AG20443 (cell line): ENCODE results near the gene PRKAR2B.
A peak's percentile ranks its signal among the peaks of the same experiment; 100 is the strongest.
"Not testable (repeated sequence)": the region's sequence is repeated elsewhere in the genome, so short reads cannot be mapped to it uniquely, and the experiment has no call there.

Experiments
- DNase-seq: peaks from one replicate; pipeline ENCODE4 v3.0.0; 2012; ENCODE audit warnings: low spot score, mixed read lengths

The PRKAR2B gene

DNA sequence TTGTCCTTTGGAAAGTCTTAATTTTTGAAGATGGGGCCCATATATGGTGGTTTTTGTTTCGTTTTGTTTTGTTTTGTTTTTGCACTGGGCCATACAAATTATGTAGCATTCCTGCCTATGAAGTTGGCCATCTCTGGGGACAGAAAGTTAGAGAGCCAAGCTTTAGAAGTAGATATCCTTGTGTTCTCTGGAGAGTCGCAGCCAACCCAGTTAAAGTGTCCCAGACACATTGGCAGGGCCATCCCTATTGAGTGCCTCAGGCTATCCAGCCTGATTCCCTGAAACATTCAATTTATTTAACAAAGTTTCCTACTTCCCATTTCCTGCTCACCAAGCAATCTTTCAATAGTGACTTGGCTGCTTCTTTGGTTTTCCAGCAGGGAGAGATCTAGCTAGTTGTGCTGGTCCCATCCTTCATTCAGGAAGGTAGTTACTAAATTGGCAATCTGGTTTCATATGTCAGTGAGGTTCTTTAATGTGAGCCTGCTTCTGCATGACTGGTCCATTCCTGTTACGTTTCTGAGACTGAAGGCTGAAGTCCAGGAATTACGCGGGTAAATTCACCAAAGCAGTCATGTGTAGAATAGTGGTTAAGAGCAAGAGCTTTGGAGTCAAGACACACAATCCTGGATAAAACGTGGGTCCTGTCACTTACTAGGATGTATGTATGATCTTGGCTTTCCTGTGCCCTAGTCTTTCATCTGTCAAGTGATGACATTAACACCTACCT, 75.0 kb downstream of the PRKAR2B start:
- DNase-seq: no peak

DNA sequence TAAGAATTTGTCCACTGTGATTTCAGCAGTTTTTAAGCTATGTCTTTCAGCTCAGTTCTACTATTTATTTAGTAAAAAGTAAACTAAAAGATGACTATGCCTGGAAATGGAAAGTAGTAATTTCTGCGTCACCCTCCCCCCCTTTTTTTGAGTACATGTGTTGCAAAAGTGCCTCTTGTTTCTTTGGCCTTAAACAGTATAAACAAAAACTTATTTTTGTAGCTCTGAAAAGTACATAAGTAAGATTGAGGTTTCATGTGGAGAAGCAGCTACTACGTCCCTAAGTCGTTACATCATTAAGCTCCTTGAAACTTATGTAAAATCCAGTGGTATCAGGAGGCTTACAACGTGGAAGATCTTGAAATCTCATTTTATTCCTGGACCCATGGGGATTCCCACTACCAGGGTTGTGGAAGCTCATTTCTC, 78.0 kb downstream of the PRKAR2B start:
- DNase-seq: no peak

- DNase-seq: no peak
These were observed 78.9 kb downstream of the PRKAR2B start for GRCh38 chr7:107123392-107123791.

DNA sequence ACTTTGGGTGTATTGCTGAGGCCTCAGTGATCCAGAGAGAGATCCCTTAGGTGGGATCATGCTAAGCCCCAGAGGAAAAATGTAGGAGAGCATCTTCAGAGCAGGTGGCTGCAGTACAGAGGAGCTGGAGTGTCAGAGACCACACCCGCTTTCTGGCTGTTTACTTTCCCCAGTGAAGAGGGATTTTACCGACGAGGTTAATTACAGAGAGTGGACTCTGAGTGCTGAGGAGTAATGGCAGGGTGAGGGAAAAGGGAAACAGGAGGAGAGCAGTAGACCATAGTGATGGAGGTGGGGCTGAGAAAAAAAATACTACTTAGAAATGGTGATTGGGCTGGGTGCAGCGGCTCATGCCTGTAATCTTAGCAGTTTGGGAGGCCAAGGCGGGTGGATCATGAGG, 81.0 kb downstream of the PRKAR2B start:
- DNase-seq: no peak

GRCh38 chr7:107128217-107128616, 83.7 kb downstream of the PRKAR2B start:
- no peak for DNase-seq

- DNase-seq: no peak
These were observed 84.2 kb downstream of the PRKAR2B start for GRCh38 chr7:107128748-107129147.

DNA sequence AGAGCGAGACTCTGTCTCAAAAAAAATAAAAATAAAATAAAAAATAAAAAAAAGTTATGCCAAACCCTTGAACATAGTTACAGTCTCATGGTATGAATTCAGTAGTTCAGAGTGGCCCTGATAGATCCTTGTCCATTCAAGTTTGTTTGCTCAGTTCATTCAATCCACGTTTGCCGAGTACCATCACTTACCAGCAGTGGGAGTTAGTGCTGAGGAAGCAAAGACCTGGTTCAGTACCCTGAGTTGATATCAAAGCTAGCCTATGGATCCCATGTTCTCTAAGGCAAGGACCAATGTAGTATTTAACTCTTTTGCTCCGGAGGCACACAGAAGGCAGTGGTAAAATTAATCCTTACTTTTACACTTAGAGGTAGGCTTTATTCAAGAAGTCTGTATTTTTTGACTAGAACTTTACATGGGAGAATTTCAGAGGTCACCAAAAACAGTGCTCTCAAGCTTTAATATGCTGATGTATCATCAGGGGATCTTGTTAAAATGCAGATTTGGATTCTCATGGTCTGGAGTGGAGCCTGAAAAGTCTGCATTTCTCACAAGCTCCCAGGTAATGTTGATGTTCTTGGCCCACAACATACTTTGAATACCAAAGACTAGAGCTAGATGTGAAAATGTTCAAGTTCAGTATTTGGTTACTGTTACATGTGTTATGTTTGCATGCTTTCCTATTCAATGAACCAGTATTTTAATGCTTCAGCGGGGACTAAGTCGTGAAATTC, 86.1 kb downstream of the PRKAR2B start:
- no peak for DNase-seq

DNA sequence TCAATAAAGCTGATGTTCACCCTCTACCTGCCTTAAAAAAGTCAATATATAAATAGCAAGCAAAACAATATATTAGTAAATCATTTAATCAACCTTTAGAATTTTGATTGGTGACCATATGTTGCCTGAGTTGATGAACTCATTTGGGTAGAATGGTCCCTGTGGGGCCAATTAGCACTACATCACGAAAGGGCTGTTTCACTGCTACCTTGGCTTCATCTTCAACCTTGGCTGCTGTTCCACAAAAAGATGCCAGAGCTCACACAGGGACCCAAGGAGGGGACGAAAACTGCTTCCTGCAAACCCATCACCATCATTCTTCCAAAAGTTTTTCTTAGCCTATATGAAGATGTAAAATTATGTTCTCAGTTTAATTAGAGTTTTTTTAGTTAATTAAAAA, 88.9 kb downstream of the PRKAR2B start:
- no peak for DNase-seq

DNA sequence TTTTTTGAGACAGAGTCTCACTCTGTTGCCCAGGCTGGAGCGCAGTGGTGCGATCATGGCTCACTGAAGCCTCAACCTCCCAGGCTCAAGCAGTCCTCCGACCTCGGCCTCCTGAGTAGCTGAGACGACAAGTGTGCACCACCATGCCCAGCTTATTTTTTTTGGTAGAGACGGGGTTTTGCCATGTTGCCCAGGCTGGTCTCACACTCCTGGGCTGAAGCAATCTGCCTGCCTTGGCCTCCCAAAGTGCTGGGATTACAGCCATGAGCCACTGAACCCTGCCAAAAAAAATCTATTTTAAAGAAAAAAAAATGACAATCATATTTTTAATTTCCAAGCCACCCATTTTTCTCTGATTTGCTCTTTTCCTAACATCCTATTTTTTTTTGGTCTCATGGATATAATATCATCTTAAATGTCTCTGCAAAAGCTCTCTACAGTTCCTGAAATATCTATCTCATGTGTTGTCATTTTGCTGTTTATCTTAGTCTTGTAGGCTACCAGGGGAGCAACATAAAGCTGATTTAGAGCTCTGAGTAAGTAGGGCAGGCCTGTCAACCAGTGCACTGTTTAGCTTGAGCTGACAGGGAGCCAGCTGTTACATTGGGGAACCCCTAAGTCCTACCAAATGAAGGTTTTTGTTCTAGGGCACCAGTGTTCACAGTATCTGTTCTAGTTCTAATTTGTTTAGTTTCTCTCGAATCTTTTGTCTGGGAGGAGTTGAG, 94.4 kb downstream of the PRKAR2B start:
- DNase-seq: no peak

GRCh38 chr7:107143875-107144274, 99.4 kb downstream of the PRKAR2B start:
- DNase-seq: not testable (repeated sequence)

DNA sequence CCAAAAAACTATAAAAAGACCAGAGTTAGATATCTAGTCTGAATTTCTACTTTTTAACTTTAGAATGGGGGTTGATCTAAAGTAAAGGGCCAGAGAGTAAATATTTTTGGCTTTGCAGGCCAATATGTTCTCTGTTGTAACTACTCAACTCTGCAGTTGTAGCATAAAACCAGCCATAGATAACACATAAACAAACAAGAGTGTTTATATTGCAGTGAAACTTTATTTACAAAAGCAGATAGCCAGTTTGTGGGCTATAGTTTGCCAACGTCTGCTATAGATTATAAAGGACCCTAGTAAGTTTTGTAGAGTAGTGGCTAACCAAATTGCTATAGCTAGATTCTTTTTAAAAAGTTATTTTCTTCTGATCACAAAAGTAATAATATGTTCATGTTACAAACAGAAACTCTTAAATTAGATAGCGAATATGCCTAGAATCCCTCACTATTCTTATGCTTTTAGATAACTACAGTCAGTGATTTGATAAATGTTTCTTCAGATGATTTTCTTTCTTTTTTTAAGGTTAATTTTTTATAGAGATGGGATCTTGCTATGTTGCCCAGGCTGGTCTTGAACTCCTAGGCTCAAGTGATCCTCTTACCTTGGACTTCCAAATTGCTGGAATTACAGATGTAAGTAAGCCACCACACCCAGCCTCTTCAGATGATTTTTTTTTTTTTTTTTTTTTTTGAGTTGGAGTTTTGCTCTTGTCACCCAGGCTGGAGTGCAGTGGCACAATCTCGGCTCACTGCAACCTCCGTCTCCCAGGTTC, 100.7 kb downstream of the PRKAR2B start:
- no peak for DNase-seq

- peak; percentile 59 for DNase-seq
These were observed 103.2 kb downstream of the PRKAR2B start for GRCh38 chr7:107147464-107148393.

DNA sequence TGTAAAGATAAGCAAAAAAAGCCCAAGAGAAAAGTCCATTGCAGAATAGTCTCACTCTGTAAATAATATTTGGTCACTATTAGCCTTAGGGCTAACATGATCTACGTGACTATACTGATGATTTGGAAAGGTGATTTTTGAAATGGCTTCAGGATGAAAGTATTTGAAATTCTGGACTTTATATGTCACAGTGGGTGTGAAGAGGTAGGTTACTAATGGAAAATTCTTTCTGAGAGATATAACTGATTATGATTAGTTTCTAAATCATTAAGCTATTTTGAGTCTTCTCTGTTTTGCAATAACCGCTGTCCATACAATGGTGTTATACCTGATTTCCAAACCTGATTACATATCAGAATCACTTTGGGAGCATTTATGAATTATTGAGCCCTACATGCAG, 104.2 kb downstream of the PRKAR2B start:
- DNase-seq: no peak

DNA sequence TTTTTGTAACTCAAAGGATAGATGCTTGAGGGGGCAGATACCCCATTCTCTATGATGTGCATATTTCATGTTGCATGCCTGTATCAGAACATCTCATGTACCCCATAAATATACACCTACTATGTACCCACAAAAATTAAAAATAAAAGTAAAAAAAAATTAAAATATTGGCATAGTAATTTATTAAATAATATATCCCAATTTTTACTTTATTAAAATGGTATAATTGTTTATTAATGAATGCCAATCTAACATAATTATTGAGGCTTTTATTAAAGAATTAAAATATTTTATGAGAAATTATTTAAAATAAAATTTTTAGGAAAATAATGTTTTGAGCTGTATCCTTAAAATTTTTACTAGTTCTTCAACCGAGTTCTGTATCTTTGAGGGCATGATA, 105.4 kb downstream of the PRKAR2B start:
- no peak for DNase-seq

DNA sequence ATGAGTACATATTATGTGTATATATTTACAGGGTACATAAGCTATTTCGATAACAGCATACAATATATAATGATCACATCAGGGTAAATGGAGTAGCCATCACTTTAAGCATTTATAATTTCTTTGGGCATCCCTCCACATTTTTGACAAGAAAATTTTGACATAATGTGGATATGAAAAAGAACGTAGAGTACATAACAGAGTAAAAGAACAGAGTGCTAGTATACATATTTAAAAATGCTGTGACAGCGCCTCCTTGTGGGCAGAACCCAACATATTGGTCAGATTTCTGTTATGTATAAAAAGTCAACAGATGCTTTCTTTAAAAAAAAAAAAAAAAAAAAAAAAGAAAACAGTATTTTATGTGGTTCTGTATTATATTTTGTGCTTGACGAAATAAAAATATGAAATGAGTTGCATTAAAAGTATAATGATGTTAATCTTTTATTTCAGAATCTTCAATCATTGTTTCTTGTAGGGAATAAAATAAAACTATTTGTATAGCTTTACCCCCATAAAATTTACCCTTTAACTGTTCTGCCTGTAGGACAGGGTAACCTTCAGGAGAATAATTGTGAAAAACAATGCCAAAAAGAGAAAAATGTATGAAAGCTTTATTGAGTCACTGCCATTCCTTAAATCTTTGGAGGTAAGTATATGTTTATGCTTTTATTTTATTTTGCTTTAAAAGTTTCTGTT, 106.0 kb downstream of the PRKAR2B start:
- peak; percentile 34 for DNase-seq

DNA sequence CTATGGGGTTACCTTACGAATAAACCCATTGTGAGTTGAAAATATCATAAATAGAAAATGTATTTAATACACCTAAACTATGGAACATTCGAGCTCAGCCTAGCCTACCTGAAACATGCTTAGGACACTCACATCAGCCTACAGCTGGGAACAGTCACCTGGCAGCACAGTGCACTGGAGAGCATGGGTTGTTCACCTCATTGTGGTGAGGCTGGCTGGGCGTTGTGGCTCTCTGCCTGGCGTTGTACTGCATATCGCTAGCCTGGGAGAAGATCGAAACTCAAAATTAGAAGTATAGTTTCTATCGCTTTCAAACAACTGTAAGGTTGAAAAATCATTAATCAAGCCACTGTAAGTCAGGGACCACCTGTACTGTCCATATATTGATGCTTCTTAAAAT, 107.0 kb downstream of the PRKAR2B start:
- no peak for DNase-seq

- peak; percentile 31 for DNase-seq
These were observed 107.5 kb downstream of the PRKAR2B start for GRCh38 chr7:107152011-107152410.

DNA sequence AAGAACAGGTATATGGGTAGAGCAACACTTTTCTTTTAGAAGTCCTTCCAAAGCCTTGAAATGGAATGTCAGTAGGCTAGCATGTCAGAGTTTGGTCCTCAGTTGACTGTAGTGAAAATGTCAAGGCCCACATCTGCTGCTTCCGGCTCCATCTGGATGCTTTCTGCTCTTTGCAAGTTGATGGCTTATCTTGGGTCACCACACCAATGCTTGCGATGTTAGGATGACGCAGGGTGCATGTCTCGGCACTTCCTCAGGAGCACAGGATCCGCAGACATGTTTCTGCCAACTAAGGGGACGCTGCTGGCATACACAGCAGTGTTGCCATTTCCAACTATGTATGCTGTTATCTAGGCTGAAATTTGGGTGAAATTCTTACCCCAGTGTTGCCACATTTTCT, 110.3 kb downstream of the PRKAR2B start:
- no peak for DNase-seq

DNA sequence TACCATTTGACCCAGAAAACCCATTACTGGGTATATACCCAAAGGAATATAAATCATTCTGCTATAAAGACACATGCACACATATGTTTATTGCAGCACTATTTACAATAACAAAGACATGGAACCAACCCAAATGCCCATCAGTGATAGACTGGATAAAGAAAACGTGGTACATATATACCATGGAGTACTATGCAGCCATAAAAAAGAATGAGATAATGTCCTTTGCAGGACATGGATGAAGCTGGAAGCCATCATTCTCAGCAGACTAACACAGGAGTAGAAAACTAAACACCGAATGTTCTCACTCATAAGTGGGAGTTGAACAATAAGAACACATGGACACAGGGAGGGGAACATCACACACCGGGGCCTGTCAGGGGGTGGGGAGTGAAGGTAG, 111.2 kb downstream of the PRKAR2B start:
- not testable (repeated sequence) for DNase-seq

DNA sequence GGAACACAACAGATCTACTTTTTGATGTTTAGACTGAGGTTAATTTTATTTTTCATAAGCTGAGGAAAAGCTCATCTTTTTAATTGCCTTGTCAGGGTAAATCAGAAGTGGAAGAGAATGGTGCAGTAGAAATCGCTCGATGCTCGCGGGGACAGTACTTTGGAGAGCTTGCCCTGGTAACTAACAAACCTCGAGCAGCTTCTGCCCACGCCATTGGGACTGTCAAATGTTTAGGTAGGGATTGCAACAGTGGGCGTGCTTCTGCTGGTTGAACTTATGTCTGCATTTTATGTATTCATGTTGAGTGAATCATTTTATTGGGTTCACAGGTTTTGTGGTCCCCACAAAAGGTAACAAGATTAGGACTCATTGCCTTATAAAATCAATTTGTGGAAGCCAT, 112.6 kb downstream of the PRKAR2B start:
- DNase-seq: no peak
